AML-193 (cell line): ENCODE data around the gene VIM.
"Not testable (repeated sequence)": the region's sequence is repeated elsewhere in the genome, so short reads cannot be mapped to it uniquely, and the experiment has no call there.

Source experiments
- DNase-seq, 2 experiments: peaks; one replicate each; lab custom pipeline; 2025; lab: John Stamatoyannopoulos, UW

VIM gene

GRCh38 chr10:17256627-17257026 is 28.6 kb downstream of the VIM start:
- DNase-seq: no peak

DNA sequence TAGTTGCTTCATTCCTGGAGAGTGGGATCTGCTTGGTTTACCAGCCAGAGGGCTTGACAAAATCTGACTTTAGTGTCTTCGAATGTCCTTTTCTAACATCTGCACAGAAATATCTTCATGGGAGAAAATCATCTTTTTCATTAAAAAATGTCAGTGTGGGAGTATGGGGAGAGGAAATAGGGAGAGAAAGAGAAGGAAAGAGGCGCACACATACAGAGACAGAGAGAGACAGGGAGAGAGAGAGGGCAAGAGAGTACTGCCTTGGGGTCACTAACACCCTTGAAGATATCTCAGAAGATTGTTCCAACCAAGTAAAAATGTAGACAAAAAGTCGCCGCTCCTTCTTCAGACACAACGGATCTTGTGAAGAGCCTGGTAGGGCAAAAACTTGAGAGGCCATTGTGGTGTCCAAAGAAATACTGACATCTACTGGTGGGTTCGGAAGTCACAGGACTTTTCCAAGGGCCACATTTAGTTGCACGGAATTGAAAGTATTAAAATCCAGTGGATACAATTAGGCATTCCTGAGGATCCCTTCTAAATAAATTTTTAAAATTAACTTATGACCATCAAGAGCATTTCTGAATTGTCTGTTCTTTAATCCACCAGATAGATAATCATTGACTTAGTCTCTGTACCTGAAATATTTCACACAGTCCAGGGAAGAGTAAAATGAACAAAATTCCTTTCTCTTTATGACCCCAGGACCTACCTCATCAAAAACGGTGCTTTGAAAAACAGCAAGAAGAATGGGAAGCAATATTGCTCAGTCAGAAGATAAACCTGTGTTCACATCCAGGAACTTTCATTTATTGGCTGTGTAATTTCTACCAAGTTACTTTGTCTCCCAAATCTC is 29.7 kb downstream of the VIM start:
- DNase-seq: peak; percentile 41 to 69

DNA sequence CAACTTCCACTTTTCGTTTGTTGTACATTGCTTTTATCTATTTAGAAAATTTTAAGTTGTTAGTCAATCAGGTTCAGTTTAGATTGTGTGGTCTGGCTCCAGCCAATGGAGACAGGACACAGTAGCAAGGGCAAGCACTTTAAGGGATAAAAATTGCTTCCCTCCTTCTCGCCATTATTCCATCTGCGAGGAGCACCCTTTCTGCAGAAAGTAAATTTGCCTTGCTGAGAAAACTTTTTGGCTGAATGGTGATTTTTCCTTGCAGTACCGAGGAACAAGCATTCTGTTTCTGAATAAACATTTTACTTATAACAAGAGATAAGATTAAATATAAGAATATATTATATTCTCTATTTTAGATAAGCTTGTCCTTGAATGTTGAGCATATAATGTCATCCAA is 34.5 kb downstream of the VIM start:
- no peak for DNase-seq

GRCh38 chr10:17263580-17263979 is 35.5 kb downstream of the VIM start:
- DNase-seq: no peak

DNA sequence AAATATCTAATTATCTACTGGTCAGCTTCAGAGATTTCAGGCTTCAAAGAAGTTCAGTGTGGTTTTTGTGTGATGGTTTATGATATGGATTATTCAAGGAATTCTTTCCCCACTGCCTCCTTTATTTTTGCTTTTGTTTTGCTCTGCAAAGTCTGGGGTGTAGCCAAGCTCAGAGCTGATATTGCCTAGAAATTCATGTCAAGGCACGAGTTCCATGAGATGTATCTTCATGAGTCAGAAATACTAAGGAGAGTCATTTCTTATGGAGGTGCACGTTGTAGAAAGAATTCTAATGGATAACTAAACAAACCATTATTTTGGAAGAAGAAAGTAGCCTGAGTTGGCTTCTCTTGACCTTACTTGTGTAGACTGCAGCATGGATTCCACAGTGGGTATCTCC is 37.4 kb downstream of the VIM start:
- no peak for DNase-seq

DNA sequence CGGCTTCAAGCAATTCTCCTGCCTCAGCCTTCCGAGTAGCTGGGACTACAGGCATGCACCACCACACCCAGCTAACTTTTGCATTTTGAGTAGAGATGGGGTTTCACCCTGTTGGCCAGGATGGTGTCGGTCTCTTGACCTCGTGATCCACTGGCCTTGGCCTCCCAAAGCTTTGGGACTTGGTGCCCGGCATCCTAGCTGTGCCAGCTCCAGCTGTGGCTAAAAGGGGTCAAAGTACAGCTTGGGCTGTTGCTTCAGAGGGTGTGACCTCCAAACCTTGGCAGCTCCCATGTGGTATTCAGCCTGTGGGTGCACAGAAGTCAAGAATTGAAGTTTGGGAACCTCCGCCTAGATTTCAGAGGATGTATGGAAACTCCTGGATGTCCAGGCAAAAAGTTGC is 38.5 kb downstream of the VIM start:
- not testable (repeated sequence) for DNase-seq

GRCh38 chr10:17272648-17273047 is 44.6 kb downstream of the VIM start:
- no peak for DNase-seq

GRCh38 chr10:17273403-17273802 is 45.4 kb downstream of the VIM start:
- no peak for DNase-seq

DNA sequence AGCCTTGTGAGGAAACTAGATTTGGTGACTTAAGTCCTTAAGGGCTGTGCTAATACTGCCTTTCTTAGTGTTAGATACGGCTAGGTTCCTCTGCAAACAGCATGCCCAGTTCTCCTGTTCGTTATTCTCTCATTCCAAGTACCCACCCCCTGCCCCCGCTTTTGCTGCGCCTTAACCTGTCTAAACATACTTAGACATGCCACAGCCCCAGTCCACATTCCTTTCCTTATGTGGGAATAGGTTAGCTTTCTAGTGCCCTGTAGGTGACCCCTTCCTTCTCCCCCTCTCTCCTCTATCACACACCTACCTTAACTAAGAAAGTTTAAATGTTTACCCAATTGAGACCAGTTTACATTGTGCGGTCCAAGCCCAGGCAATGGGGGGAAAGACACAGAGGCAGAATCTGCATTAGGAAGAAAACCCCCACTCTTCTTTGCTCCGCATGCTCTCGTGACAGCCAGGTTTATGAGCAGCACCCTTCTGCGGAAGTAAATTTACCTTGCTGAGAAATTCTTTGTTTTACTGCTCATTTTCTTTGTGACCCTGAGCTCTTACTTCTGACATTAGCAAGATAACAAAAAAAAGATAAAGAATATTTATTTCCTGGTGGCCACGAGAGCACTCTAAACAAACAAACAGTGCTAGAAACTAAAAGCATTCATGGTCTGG is 48.8 kb downstream of the VIM start:
- no peak for DNase-seq

- DNase-seq: no peak
Observed at GRCh38 chr10:17278607-17279240, 50.7 kb downstream of the VIM start.

DNA sequence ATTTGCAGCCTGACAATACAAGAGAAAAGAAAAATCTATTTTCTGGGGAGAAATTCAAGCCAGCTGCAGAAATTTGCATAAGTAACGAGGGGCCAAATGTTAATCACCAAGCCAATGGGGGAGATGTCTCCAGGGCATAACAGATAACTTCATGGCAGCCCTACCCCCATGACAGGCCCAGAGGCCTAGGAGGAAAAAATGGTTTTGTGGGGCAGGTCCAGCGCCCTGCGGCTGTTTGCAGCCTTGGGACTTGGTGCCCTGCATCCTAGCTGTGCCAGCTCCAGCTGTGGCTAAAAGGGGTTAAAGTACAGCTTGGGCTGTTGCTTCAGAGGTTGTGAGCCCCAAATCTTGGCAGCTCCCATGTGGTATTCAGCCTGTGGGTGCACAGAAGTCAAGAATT is 54.3 kb downstream of the VIM start:
- DNase-seq: no peak

- DNase-seq: no peak
Observed at GRCh38 chr10:17286562-17287550, 58.8 kb downstream of the VIM start.
